Neural progenitor cell (in vitro differentiated cells): ENCODE results near the gene RTN4RL2. TPM values are rescaled to one million over a fixed set of nuclear protein-coding genes. Genes with fewer than 3 reads are reported as not detected.
A peak's percentile ranks its signal among the peaks of the same experiment; 100 is the strongest.

ENCODE experiments used
- DNase-seq: peaks from one replicate; pipeline ENCODE4 v3.0.0-alpha.2; 2016; ENCODE audit warnings: low spot score
- H2AFZ ChIP-seq: fragments of 200-600 bp; sonication (generic); replicated peaks from 2 replicates; pipeline ENCODE4 v1.6.1; 2016; ENCODE audit warnings: antibody characterized with exemption
- H3F3A ChIP-seq: fragments of 200-600 bp; sonication (generic); 2 replicates; pipeline ENCODE4 v1.6.1; 2016; ENCODE audit warnings: antibody characterized with exemption, low read depth
- H3K27ac ChIP-seq: fragments of 200-600 bp; sonication (generic); 2 replicates; pipeline ENCODE4 v1.5.1; 2016; ENCODE audit warnings: mild to moderate bottlenecking
- H3K27me3 ChIP-seq: fragments of 200-600 bp; sonication (generic); 2 replicates; pipeline ENCODE4 v1.6.1; 2016; ENCODE audit warnings: mild to moderate bottlenecking, moderate library complexity
- H3K36me3 ChIP-seq: fragments of 200-600 bp; sonication (generic); 2 replicates; pipeline ENCODE4 v1.5.1; 2016
- H3K4me1 ChIP-seq: fragments of 200-600 bp; sonication (generic); 2 replicates; pipeline ENCODE4 v1.6.1; 2016; ENCODE audit warnings: mixed run types
- H3K4me2 ChIP-seq: fragments of 200-600 bp; sonication (generic); 2 replicates; pipeline ENCODE4 v1.6.1; 2016
- H3K4me3 ChIP-seq: fragments of 200-600 bp; sonication (generic); 2 replicates; pipeline ENCODE4 v1.5.1; 2016
- H3K79me2 ChIP-seq: fragments of 200-600 bp; sonication (generic); 2 replicates; pipeline ENCODE4 v1.6.1; 2016; ENCODE audit warnings: low read depth
- H3K9ac ChIP-seq: fragments of 200-600 bp; sonication (generic); 2 replicates; pipeline ENCODE4 v1.6.1; 2016
- H3K9me3 ChIP-seq: fragments of 200-600 bp; sonication (generic); 2 replicates; pipeline ENCODE4 v1.5.1; 2016; ENCODE audit warnings: low read depth
- H4K20me1 ChIP-seq: fragments of 200-600 bp; sonication (generic); 2 replicates; pipeline ENCODE4 v1.6.1; 2016; ENCODE audit warnings: low read depth
- H3K27ac Mint-ChIP-seq: 3 replicates; pipeline ENCODE4 v1.8.0; 2021; ENCODE audit warnings: mixed read lengths
- H3K27me3 Mint-ChIP-seq: 2 replicates; pipeline ENCODE4 v1.8.0; 2022; ENCODE audit warnings: low read depth, mild to moderate bottlenecking, inconsistent platforms, moderate library complexity, mixed read lengths; ENCODE audit not compliant: insufficient read depth
- H3K36me3 Mint-ChIP-seq: 3 replicates; pipeline ENCODE4 v1.8.0; 2021; ENCODE audit warnings: mixed read lengths
- H3K4me1 Mint-ChIP-seq: 3 replicates; pipeline ENCODE4 v1.8.0; 2021; ENCODE audit warnings: mixed read lengths
- H3K4me3 Mint-ChIP-seq: 3 replicates; pipeline ENCODE4 v1.8.0; 2021; ENCODE audit warnings: mild to moderate bottlenecking, moderate library complexity, mixed read lengths
- H3K9me3 Mint-ChIP-seq: 3 replicates; pipeline ENCODE4 v1.8.0; 2020; ENCODE audit warnings: mixed read lengths
- EZH2 ChIP-seq: fragments of 200-600 bp; sonication (generic); IDR thresholded peaks from 2 replicates; pipeline ENCODE4 v1.6.1; 2017; ENCODE audit warnings: antibody characterized with exemption, mild to moderate bottlenecking, moderate library complexity
- EZH2phosphoT487 ChIP-seq: fragments of 200-600 bp; sonication (generic); IDR thresholded peaks from 2 replicates; pipeline ENCODE4 v1.6.1; 2017; ENCODE audit warnings: antibody characterized with exemption
- total RNA-seq: library from RNA; depleted of rRNA; stranded (reverse); fragments of >200 nt; gene quantifications from 2 replicates; pipeline ENCODE4 v1.2.3, GENCODE V29; 2015; ENCODE audit warnings: low replicate concordance
- TF ChIP-seq, protein P1 (sequence below): fragments of 200-600 bp; sonication (generic); IDR thresholded peaks from 2 replicates; pipeline ENCODE4 v1.5.1; 2017; ENCODE audit warnings: antibody characterized with exemption, mild to moderate bottlenecking

Gene RTN4RL2
- total RNA-seq, 1 donor from 2014 or later = 0.13 TPM

DNA sequence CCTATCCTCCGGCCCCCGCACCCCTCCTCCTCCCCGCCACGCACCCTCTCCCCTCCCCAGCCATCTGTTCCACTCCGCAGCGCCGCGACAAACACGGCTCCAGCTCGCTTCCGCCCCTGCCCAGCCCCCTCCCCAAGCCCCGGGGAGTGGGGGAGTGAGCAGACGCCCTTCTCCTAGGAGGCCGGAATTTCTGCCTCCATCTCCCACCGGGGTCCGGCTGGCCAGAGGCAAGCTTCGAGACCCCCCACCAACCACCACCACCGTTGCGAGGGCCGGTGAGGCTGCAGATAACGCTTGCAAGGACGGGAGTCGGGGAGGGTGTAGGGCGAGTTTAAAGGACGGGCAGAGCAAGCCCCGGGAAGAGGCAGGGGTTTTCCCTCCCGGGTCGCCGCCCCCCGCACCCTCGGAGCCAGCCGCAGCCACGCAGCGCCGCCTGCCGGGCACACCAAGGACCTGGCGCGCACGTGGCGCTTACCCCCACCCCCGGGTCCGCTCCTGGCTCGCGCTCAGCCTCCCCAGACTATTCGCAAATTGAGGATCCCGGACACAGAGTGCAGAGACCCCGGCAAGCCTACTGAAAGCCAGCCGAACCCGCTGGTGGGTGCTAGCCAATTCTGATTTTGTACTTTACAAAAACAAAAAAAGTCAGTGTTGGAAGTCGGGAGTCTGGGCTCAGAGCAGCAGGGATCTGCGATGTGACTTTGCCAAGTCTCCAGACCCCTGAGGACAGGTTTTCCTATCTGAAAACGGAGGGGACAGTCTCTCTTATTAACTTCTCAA lies 22.6 kb downstream of the RTN4RL2 start:
- Mint-ChIP-seq H3K36me3 (no peaks in the 10 kb centered on the region), H3K27me3 (peaks cover 39% of the 10 kb centered on the region), H3K27ac (no peak overlapping the region), H3K4me1 (peaks cover 44% of the 10 kb centered on the region), H3K4me3 (peak overlapping the region; percentile 83), H3K9me3 (no peaks in the 10 kb centered on the region)
- DNase-seq = peak; percentile 83
- TF ChIP-seq EZH2 (peak; percentile 90), EZH2phosphoT487 (peak; percentile 76)
- TF ChIP-seq, protein P1, sequence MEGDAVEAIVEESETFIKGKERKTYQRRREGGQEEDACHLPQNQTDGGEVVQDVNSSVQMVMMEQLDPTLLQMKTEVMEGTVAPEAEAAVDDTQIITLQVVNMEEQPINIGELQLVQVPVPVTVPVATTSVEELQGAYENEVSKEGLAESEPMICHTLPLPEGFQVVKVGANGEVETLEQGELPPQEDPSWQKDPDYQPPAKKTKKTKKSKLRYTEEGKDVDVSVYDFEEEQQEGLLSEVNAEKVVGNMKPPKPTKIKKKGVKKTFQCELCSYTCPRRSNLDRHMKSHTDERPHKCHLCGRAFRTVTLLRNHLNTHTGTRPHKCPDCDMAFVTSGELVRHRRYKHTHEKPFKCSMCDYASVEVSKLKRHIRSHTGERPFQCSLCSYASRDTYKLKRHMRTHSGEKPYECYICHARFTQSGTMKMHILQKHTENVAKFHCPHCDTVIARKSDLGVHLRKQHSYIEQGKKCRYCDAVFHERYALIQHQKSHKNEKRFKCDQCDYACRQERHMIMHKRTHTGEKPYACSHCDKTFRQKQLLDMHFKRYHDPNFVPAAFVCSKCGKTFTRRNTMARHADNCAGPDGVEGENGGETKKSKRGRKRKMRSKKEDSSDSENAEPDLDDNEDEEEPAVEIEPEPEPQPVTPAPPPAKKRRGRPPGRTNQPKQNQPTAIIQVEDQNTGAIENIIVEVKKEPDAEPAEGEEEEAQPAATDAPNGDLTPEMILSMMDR = peak; percentile 83
- Histone ChIP-seq H3K4me2 (peak overlapping the region; percentile 97), H3F3A (peaks cover 24% of the 10 kb centered on the region), H3K27ac (no peak overlapping the region), H2AFZ (peak overlapping the region; percentile 90), H4K20me1 (peaks cover 8% of the 10 kb centered on the region), H3K4me1 (peaks cover 6% of the 10 kb centered on the region), H3K79me2 (no peaks in the 10 kb centered on the region), H3K36me3 (no peaks in the 10 kb centered on the region), H3K4me3 (peak overlapping the region; percentile 67), H3K9ac (no peak overlapping the region), H3K27me3 (peaks cover 73% of the 10 kb centered on the region), H3K9me3 (no peaks in the 10 kb centered on the region)

DNA sequence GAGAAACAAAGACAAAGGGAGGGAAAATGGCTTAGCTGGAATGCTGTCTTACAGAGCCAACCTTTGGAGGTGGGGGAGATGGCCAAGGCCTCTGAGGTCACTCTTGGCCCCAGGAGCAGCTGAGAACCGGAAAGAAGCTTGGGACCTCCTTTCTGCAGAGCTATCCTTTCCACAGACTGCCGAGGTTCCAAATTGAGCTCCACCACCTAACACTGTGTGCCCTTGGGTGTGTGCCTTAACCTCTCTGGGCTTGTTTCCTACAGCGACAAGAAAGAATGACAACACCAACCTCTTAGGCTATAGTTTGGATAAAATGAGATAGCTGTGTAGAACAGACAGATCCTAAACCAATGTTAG lies 23.2 kb downstream of the RTN4RL2 start:
- Histone ChIP-seq H3K36me3 (no peaks in the 10 kb centered on the region), H3K9me3 (no peaks in the 10 kb centered on the region), H3K27me3 (peaks cover 67% of the 10 kb centered on the region), H4K20me1 (peaks cover 8% of the 10 kb centered on the region), H2AFZ (peak overlapping the region; percentile 90), H3K4me1 (peaks cover 6% of the 10 kb centered on the region), H3K79me2 (no peaks in the 10 kb centered on the region), H3K9ac (no peak overlapping the region), H3K4me2 (peak overlapping the region; percentile 97), H3K4me3 (peak overlapping the region; percentile 67), H3K27ac (no peak overlapping the region), H3F3A (peaks cover 23% of the 10 kb centered on the region)
- H3K4me3 Mint-ChIP-seq = peak overlapping the region; percentile 77
- no peak for DNase-seq
- H3K4me1 Mint-ChIP-seq = peaks cover 44% of the 10 kb centered on the region
- TF ChIP-seq EZH2 (no peak), EZH2phosphoT487 (no peak)
- TF ChIP-seq, protein P1 = no peak
- no peak overlapping the region for H3K27ac Mint-ChIP-seq
- H3K9me3 Mint-ChIP-seq = no peaks in the 10 kb centered on the region
- H3K36me3 Mint-ChIP-seq = no peaks in the 10 kb centered on the region
- H3K27me3 Mint-ChIP-seq = peaks cover 38% of the 10 kb centered on the region

DNA sequence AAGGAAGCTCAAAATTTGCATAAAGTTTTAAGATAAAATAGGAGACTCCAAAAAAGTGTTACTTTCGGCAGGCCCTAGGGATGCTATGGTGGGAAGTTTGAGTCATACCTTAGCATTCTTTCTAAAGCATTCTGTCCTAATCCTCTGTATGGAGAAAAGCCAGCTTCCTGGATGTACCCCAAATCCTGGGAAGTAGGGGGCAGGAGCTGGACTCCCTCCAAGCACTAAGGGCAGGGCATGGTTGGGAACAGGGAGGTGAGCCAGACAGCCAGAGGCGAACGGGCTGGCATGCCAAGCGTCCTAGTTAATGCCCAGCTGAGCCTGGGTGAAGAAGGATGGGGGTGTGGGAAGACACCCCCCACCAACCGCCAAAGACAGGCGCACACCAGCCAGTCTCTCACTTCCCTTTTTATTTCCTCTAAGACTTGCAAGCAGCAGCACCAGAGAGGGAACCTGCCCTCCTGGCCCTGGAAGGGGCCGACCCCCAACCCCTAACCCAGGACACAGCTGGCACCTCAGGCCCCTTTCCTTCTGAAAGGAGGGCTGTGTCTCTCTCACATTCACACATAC lies 23.9 kb downstream of the RTN4RL2 start:
- no peak overlapping the region for H3K4me2 ChIP-seq
- H3K79me2 ChIP-seq = no peaks in the 10 kb centered on the region
- H3K9me3 ChIP-seq = no peaks in the 10 kb centered on the region
- H3K9me3 Mint-ChIP-seq = no peaks in the 10 kb centered on the region
- no peak overlapping the region for H3K27ac Mint-ChIP-seq
- no peak overlapping the region for H3K27ac ChIP-seq
- peaks cover 8% of the 10 kb centered on the region for H4K20me1 ChIP-seq
- H3K4me3 Mint-ChIP-seq = no peak overlapping the region
- no peak overlapping the region for H2AFZ ChIP-seq
- no peaks in the 10 kb centered on the region for H3K36me3 Mint-ChIP-seq
- H3F3A ChIP-seq = peaks cover 23% of the 10 kb centered on the region
- H3K9ac ChIP-seq = no peak overlapping the region
- TF ChIP-seq, protein P1 = no peak
- TF ChIP-seq EZH2 (no peak), EZH2phosphoT487 (no peak)
- H3K36me3 ChIP-seq = no peaks in the 10 kb centered on the region
- peaks cover 41% of the 10 kb centered on the region for H3K4me1 Mint-ChIP-seq
- H3K27me3 Mint-ChIP-seq = peaks cover 34% of the 10 kb centered on the region
- DNase-seq = no peak
- H3K4me1 ChIP-seq = peaks cover 6% of the 10 kb centered on the region
- peaks cover 60% of the 10 kb centered on the region for H3K27me3 ChIP-seq
- no peak overlapping the region for H3K4me3 ChIP-seq
